Caco-2 (cell line): ENCODE results near the gene SCAMP1. TPM values are rescaled to one million over a fixed set of nuclear protein-coding genes. Genes with fewer than 3 reads are reported as not detected.

Experiments used
- BruUV-seq: library from RNA; stranded (reverse); fragments of 400-500 nt; replicated peaks from 2 replicates; lab custom pipeline; 2021; lab: Mats Ljungman, UMichigan
- CTCF ChIA-PET: fragments of 300-600 bp; sonication (Branson Sonifier 250); formaldehyde crosslinking; loops from one replicate; lab custom pipeline; 2022; ENCODE audit warnings: antibody characterized with exemption; lab: Charles Lee
- POLR2A ChIA-PET: fragments of 300-600 bp; sonication (Branson Sonifier 250); formaldehyde crosslinking; loops from one replicate; lab custom pipeline; 2022; ENCODE audit warnings: antibody characterized with exemption; lab: Charles Lee
- DNase-seq, 2 experiments: peaks; one replicate each; pipeline versions ENCODE4 v3.0.0 to v3.0.0-alpha.2; 2020 to 2022
- H3K27me3 ChIP-seq: replicated peaks from 2 replicates; pipeline ENCODE4 v1.6.0; 2011; ENCODE audit warnings: low read length; ENCODE audit not compliant: control insufficient read depth, insufficient read depth
- H3K36me3 ChIP-seq: 2 replicates; pipeline ENCODE4 v1.5.1; 2011; ENCODE audit warnings: low read length; ENCODE audit not compliant: control insufficient read depth, insufficient read depth
- H3K4me1 ChIP-seq: fragments of 250-450 bp; sonication (Bioruptor Pico); 2 replicates; pipeline ENCODE4 v1.5.1; 2020; ENCODE audit warnings: mild to moderate bottlenecking
- H3K4me3 ChIP-seq: 2 replicates; pipeline ENCODE4 v1.5.1; 2011; ENCODE audit warnings: low read depth, mild to moderate bottlenecking, control low read depth, low read length
- H3K9me3 ChIP-seq: fragments of 250-450 bp; sonication (Bioruptor Pico); 2 replicates; pipeline ENCODE4 v1.5.1; 2020; ENCODE audit warnings: mild to moderate bottlenecking, moderate library complexity
- H3K27ac Mint-ChIP-seq: one replicate; pipeline ENCODE4 v1.8.0; 2022; ENCODE audit warnings: mixed read lengths; ENCODE audit not compliant: unreplicated experiment
- H3K27me3 Mint-ChIP-seq: one replicate; pipeline ENCODE4 v1.8.0; 2022; ENCODE audit warnings: mixed read lengths; ENCODE audit not compliant: insufficient read depth, unreplicated experiment
- H3K36me3 Mint-ChIP-seq: one replicate; pipeline ENCODE4 v1.8.0; 2022; ENCODE audit warnings: mild to moderate bottlenecking, mixed read lengths; ENCODE audit not compliant: insufficient read depth, unreplicated experiment
- H3K4me1 Mint-ChIP-seq: one replicate; pipeline ENCODE4 v1.8.0; 2022; ENCODE audit warnings: low read depth, mixed read lengths; ENCODE audit not compliant: unreplicated experiment
- H3K4me3 Mint-ChIP-seq: one replicate; pipeline ENCODE4 v1.8.0; 2022; ENCODE audit warnings: mild to moderate bottlenecking, moderate library complexity, mixed read lengths; ENCODE audit not compliant: unreplicated experiment
- H3K9me3 Mint-ChIP-seq: one replicate; pipeline ENCODE4 v1.8.0; 2022; ENCODE audit warnings: mixed read lengths; ENCODE audit not compliant: unreplicated experiment
- CTCF ChIP-seq, 2 experiments: fragments of 200-600 bp in 1 of 2; IDR thresholded peaks; 1 replicate in 1 of 2; 2 replicates in 1 of 2; pipeline versions ENCODE4 v1.5.1 to v1.8.0; 2011 to 2022; ENCODE audit warnings: antibody characterized with exemption in 1 of 2, control low read depth in 1 of 2, inconsistent platforms in 1 of 2, low read depth in 1 of 2, low read length in 1 of 2, mild to moderate bottlenecking in 1 of 2, moderate library complexity in 1 of 2; ENCODE audit not compliant: insufficient read depth in 1 of 2, severe bottlenecking in 1 of 2, unreplicated experiment in 1 of 2
- intact Hi-C: fragments of 100-400 bp; cut with micrococcal nuclease; formaldehyde crosslinking; loops from one replicate; pipeline ENCODE4 v1.10.0; 2022; ENCODE audit not compliant: unreplicated experiment
- total RNA-seq: library from RNA; stranded (reverse); gene quantifications from 2 replicates; pipeline ENCODE4 v1.2.3, GENCODE V29; 2022

Gene SCAMP1
- total RNA-seq, 1 experiment from 2014 or later: 21.3 TPM

GRCh38 chr5:78471896-78472295, 111.5 kb downstream of the SCAMP1 start:
- H3K4me3 ChIP-seq: no peak overlapping the region
- intact Hi-C loops: loop anchor here (1.0 to 5.0 kb wide), 2 partner anchors 61 to 155 kb away; no protein-coding TSS in a partner anchor
- ChIA-PET CTCF (no interaction called here), POLR2A (no interaction called here)
- no peaks in the 10 kb centered on the region for H3K27me3 Mint-ChIP-seq
- no peak overlapping the region for H3K4me3 Mint-ChIP-seq
- H3K4me1 ChIP-seq: no peaks in the 10 kb centered on the region
- no peak for DNase-seq
- no peaks in the 10 kb centered on the region for H3K4me1 Mint-ChIP-seq
- no TSS peak for BruUV-seq
- TF ChIP-seq CTCF (IDR thresholded peaks at IDR 0.05; ENCODE audit: insufficient read depth in 1 of 2, low read depth in 1 of 2, low read length in 1 of 2, severe bottlenecking in 1 of 2, unreplicated experiment in 1 of 2): no peak
- H3K27ac Mint-ChIP-seq: no peak overlapping the region
- H3K36me3 ChIP-seq: no peaks in the 10 kb centered on the region
- H3K36me3 Mint-ChIP-seq: no peaks in the 10 kb centered on the region
- no peaks in the 10 kb centered on the region for H3K9me3 Mint-ChIP-seq
- H3K9me3 ChIP-seq: no peaks in the 10 kb centered on the region
- no peaks in the 10 kb centered on the region for H3K27me3 ChIP-seq

GRCh38 chr5:78472469-78473106, 112.2 kb downstream of the SCAMP1 start:
- peak in 1 of 2 experiments; percentile 21 for DNase-seq
- CTCF ChIA-PET: no interaction called here
- BruUV-seq: no TSS peak
- no peaks in the 10 kb centered on the region for H3K9me3 ChIP-seq
- Mint-ChIP-seq H3K9me3 (no peaks in the 10 kb centered on the region), H3K36me3 (no peaks in the 10 kb centered on the region), H3K4me3 (no peak overlapping the region), H3K27me3 (no peaks in the 10 kb centered on the region), H3K4me1 (no peaks in the 10 kb centered on the region), H3K27ac (no peak overlapping the region)
- POLR2A ChIA-PET: no interaction called here
- no peaks in the 10 kb centered on the region for H3K4me1 ChIP-seq
- no peak overlapping the region for H3K4me3 ChIP-seq
- no peaks in the 10 kb centered on the region for H3K36me3 ChIP-seq
- TF ChIP-seq CTCF (IDR thresholded peaks at IDR 0.05; ENCODE audit: insufficient read depth in 1 of 2, low read depth in 1 of 2, low read length in 1 of 2, severe bottlenecking in 1 of 2, unreplicated experiment in 1 of 2): peak; percentile 6 to 49
- intact Hi-C loops: loop anchor here (1.0 to 5.0 kb wide), 2 partner anchors 61 to 155 kb away; no protein-coding TSS in a partner anchor
- H3K27me3 ChIP-seq: no peaks in the 10 kb centered on the region

GRCh38 chr5:78473751-78474150, 113.3 kb downstream of the SCAMP1 start:
- intact Hi-C loops: loop anchor here (5.0 kb wide), 1 partner anchor 154 kb away; no protein-coding TSS in a partner anchor
- ChIA-PET POLR2A (no interaction called here), CTCF (interaction anchor here (0.6 to 0.7 kb wide), 2 partner anchors 46 to 547 kb away, joined by 3 to 4 read pairs; no protein-coding TSS in a partner anchor)
- no peaks in the 10 kb centered on the region for H3K27me3 Mint-ChIP-seq
- no peak overlapping the region for H3K27ac Mint-ChIP-seq
- H3K4me1 Mint-ChIP-seq: no peaks in the 10 kb centered on the region
- H3K9me3 ChIP-seq: no peaks in the 10 kb centered on the region
- no peak for DNase-seq
- no peaks in the 10 kb centered on the region for H3K36me3 Mint-ChIP-seq
- H3K27me3 ChIP-seq: no peaks in the 10 kb centered on the region
- no peaks in the 10 kb centered on the region for H3K9me3 Mint-ChIP-seq
- BruUV-seq: no TSS peak
- no peak overlapping the region for H3K4me3 Mint-ChIP-seq
- no peak overlapping the region for H3K4me3 ChIP-seq
- H3K36me3 ChIP-seq: no peaks in the 10 kb centered on the region
- H3K4me1 ChIP-seq: no peaks in the 10 kb centered on the region
- TF ChIP-seq CTCF (IDR thresholded peaks at IDR 0.05; ENCODE audit: insufficient read depth in 1 of 2, low read depth in 1 of 2, low read length in 1 of 2, severe bottlenecking in 1 of 2, unreplicated experiment in 1 of 2): no peak
